ENCODE results near the gene PPP1R26.
"Not testable (repeated sequence)": the region's sequence is repeated elsewhere in the genome, so short reads cannot be mapped to it uniquely, and the experiment has no call there.

PPP1R26 gene

DNA sequence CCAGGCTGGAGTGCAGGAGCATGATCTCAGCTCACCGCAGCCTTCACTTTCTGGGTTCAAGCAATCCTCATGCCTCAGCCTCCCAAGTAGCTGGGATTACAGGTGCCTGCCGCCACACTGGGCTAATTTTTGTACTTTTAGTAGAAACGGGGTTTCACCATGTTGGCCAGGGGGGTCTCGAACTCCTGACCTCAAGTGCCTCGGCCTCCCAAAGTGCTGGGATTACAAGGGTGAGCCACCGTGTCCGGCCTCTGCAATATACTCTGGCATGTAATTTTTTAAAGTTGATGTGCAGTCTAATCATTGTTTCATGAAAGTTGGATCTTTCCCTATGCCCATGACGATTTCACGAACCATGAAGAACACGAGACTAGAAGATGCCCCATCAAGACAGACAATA lies 28.6 kb upstream of the PPP1R26 start:
- TF ChIP-seq, protein P1, sequence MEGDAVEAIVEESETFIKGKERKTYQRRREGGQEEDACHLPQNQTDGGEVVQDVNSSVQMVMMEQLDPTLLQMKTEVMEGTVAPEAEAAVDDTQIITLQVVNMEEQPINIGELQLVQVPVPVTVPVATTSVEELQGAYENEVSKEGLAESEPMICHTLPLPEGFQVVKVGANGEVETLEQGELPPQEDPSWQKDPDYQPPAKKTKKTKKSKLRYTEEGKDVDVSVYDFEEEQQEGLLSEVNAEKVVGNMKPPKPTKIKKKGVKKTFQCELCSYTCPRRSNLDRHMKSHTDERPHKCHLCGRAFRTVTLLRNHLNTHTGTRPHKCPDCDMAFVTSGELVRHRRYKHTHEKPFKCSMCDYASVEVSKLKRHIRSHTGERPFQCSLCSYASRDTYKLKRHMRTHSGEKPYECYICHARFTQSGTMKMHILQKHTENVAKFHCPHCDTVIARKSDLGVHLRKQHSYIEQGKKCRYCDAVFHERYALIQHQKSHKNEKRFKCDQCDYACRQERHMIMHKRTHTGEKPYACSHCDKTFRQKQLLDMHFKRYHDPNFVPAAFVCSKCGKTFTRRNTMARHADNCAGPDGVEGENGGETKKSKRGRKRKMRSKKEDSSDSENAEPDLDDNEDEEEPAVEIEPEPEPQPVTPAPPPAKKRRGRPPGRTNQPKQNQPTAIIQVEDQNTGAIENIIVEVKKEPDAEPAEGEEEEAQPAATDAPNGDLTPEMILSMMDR (IDR thresholded peaks at IDR 0.05; ENCODE audit: low read depth, low read length): no peak
- no peak overlapping the region for H3K27ac ChIP-seq
- H3K4me3 ChIP-seq (ENCODE audit: low read depth, low read length): no peak overlapping the region
- no peaks in the 10 kb centered on the region for H3K27me3 ChIP-seq (ENCODE audit: insufficient read depth, low read depth, severe bottlenecking)
- H3K36me3 ChIP-seq: no peaks in the 10 kb centered on the region
- no peak for DNase-seq
- H3K9me3 ChIP-seq (ENCODE audit: severe bottlenecking): peaks cover 3% of the 10 kb centered on the region

DNA sequence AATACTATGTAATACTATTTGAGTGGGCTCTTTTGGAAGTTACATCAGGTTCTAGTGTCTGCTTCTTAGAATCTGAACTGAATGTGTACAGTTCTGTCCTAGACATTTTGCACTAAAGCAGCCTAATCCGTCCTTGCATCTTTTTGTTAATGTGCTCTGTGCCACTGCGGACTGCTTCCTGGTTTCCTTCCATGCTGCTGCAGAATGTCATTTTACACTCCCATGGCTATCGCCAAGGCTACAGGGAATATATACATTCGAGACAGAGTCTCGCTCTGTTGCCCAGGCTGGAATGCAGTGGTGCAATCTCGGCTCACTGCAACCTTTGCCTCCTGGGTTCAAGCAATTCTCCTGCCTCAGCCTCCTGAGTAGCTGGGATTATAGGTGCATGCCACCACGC lies 27.7 kb upstream of the PPP1R26 start:
- not testable (repeated sequence) for DNase-seq; H3K4me3 ChIP-seq (ENCODE audit: low read depth, low read length); H3K27me3 ChIP-seq (ENCODE audit: insufficient read depth, low read depth, severe bottlenecking); H3K9me3 ChIP-seq (ENCODE audit: severe bottlenecking); H3K36me3 ChIP-seq; H3K27ac ChIP-seq

DNA sequence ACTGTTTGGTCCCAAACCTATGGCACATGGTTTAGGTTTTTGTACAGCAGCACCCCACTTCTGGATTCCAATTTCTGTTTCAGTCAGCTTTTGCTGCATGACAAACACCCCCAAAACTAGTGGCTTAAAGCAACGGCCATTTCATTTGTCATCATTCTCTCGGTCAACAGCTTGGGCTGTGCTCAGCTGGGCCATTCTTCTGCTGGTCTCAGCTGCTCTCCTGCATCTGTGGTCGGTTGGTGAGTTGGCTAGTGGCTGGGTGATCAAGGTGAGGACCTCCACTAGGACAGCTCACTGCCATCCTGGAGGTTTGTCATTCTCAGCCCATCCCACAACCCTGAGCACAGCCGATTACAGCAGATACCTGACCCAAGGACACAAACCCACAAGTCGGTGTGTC lies 24.8 kb upstream of the PPP1R26 start:
- TF ChIP-seq, protein P1 (IDR thresholded peaks at IDR 0.05; ENCODE audit: low read depth, low read length): no peak
- DNase-seq: no peak
- Histone ChIP-seq H3K4me3 (ENCODE audit: low read depth, low read length) (no peak overlapping the region), H3K27ac (no peak overlapping the region), H3K36me3 (no peaks in the 10 kb centered on the region), H3K27me3 (ENCODE audit: insufficient read depth, low read depth, severe bottlenecking) (no peaks in the 10 kb centered on the region), H3K9me3 (ENCODE audit: severe bottlenecking) (peaks cover 3% of the 10 kb centered on the region)

GRCh38 chr9:135455401-135456030 lies 24.1 kb upstream of the PPP1R26 start:
- DNase-seq: no peak

GRCh38 chr9:135456436-135457104 lies 23.0 kb upstream of the PPP1R26 start:
- TF ChIP-seq, protein P1 (IDR thresholded peaks at IDR 0.05; ENCODE audit: low read depth, low read length): no peak

More at GRCh38 chr9:135455401-135456030, 24.1 kb upstream of the PPP1R26 start:
- no peaks in the 10 kb centered on the region for H3K36me3 ChIP-seq
- H3K27me3 ChIP-seq (ENCODE audit: insufficient read depth, low read depth, severe bottlenecking): no peaks in the 10 kb centered on the region
- TF ChIP-seq, protein P1 (IDR thresholded peaks at IDR 0.05; ENCODE audit: low read depth, low read length): no peak
- H3K9me3 ChIP-seq (ENCODE audit: severe bottlenecking): peaks cover 3% of the 10 kb centered on the region
- H3K27ac ChIP-seq: no peak overlapping the region
- no peak overlapping the region for H3K4me3 ChIP-seq (ENCODE audit: low read depth, low read length)

GRCh38 chr9:135458478-135458877 lies 21.1 kb upstream of the PPP1R26 start:
- not testable (repeated sequence) for H3K27me3 ChIP-seq (ENCODE audit: insufficient read depth, low read depth, severe bottlenecking); H3K9me3 ChIP-seq (ENCODE audit: severe bottlenecking); H3K27ac ChIP-seq; H3K4me3 ChIP-seq (ENCODE audit: low read depth, low read length); H3K36me3 ChIP-seq; DNase-seq

More at GRCh38 chr9:135456436-135457104, 23.0 kb upstream of the PPP1R26 start:
- Histone ChIP-seq H3K27ac (0 out of 2 replicates have a peak overlapping the region, but pooled peaks have one; percentile 33), H3K4me3 (ENCODE audit: low read depth, low read length) (no peak overlapping the region), H3K27me3 (ENCODE audit: insufficient read depth, low read depth, severe bottlenecking) (no peaks in the 10 kb centered on the region), H3K9me3 (ENCODE audit: severe bottlenecking) (peaks cover 3% of the 10 kb centered on the region), H3K36me3 (no peaks in the 10 kb centered on the region)
- no peak for DNase-seq
